SU-DHL-6 (cell line): ENCODE results near the gene ADAM19.

ENCODE experiments used
- H2AFZ ChIP-seq: fragments of 200-600 bp; sonication (generic); 2 replicates; pipeline ENCODE4 v1.6.1; 2014; ENCODE audit warnings: low read depth, mild to moderate bottlenecking, moderate library complexity, mixed read lengths, antibody characterized with exemption, low read length; ENCODE audit not compliant: severe bottlenecking
- H3F3A ChIP-seq: fragments of 200-600 bp; shearing (Covaris generic); 2 replicates; pipeline ENCODE4 v1.6.0; 2016; ENCODE audit warnings: antibody characterized with exemption, mild to moderate bottlenecking; ENCODE audit not compliant: insufficient read depth
- H3K27ac ChIP-seq: fragments of 200-600 bp; sonication (generic); 2 replicates; pipeline ENCODE4 v1.5.1; 2016; ENCODE audit warnings: low read depth, mild to moderate bottlenecking, low read length, moderate library complexity, mixed read lengths
- H3K27me3 ChIP-seq: fragments of 200-600 bp; sonication (generic), shearing (Covaris generic); 2 replicates; pipeline ENCODE4 v1.6.0; 2014; ENCODE audit warnings: mild to moderate bottlenecking, low read length
- H3K36me3 ChIP-seq: fragments of 200-600 bp; sonication (generic); 2 replicates; pipeline ENCODE4 v1.6.1; 2014; ENCODE audit warnings: mild to moderate bottlenecking, low read length, mixed read lengths
- H3K4me2 ChIP-seq: fragments of 300-600, 200-600 bp; shearing (Covaris generic), sonication (generic); 2 replicates; pipeline ENCODE4 v1.6.0; 2014; ENCODE audit warnings: low read length, low read depth, mild to moderate bottlenecking; ENCODE audit not compliant: poor library complexity, severe bottlenecking
- H3K4me3 ChIP-seq: fragments of 200-600 bp; sonication (generic); 2 replicates; pipeline ENCODE4 v1.5.1; 2014; ENCODE audit warnings: antibody characterized with exemption, low read length, mild to moderate bottlenecking, mixed read lengths; ENCODE audit not compliant: insufficient read depth, poor library complexity, severe bottlenecking
- H3K79me2 ChIP-seq: fragments of 200-600 bp; sonication (generic); 2 replicates; pipeline ENCODE4 v1.6.1; 2014; ENCODE audit warnings: mild to moderate bottlenecking, low read length, moderate library complexity; ENCODE audit not compliant: insufficient read depth
- H3K9ac ChIP-seq: fragments of 200-600 bp; sonication (generic); 2 replicates; pipeline ENCODE4 v1.7.0; 2014; ENCODE audit warnings: mild to moderate bottlenecking, low read length
- H3K9me2 ChIP-seq: fragments of 200-600 bp; sonication (generic); replicated peaks from 2 replicates; pipeline ENCODE4 v1.6.1; 2014; ENCODE audit warnings: low read length; ENCODE audit not compliant: insufficient read depth
- H3K9me3 ChIP-seq: fragments of 200-600 bp; sonication (generic); 2 replicates; pipeline ENCODE4 v1.6.1; 2014; ENCODE audit warnings: low read length, mixed read lengths; ENCODE audit not compliant: insufficient read depth
- H4K20me1 ChIP-seq: fragments of 200-600 bp; sonication (generic); 2 replicates; pipeline ENCODE4 v1.6.1; 2014; ENCODE audit warnings: low read depth, mild to moderate bottlenecking, antibody characterized with exemption, low read length, moderate library complexity, mixed read lengths
- EZH2phosphoT487 ChIP-seq: fragments of 200-600 bp; sonication (generic), shearing (Covaris generic); conservative IDR thresholded peaks from 2 replicates; pipeline ENCODE4 v1.6.1; 2018; ENCODE audit warnings: mild to moderate bottlenecking, antibody characterized with exemption, low read length, moderate library complexity, mixed read lengths
- TF ChIP-seq, protein P1 (sequence below): fragments of 200-600 bp; sonication (generic); IDR thresholded peaks from one replicate; pipeline ENCODE4 v1.5.1; 2017; ENCODE audit warnings: antibody characterized with exemption, mild to moderate bottlenecking, low read length, moderate library complexity; ENCODE audit not compliant: insufficient read depth, poor library complexity, severe bottlenecking

ADAM19 gene

DNA sequence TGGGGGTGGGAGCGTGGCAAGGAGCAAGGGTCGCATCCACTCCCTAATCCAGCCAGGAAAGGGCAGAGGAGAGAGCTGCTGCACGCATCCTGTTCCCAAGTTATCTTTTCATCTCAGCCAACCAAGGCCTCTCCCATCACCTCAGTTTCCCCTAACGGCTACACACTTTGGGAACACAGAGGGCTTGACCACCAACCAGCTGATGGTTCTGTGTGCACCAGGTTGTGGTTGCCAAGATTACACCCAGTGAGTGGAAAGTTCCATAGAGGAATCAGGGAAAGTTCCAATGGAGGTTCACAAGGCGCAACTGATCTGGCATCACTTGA, 53.9 kb downstream of the ADAM19 start:
- no peak for TF ChIP-seq EZH2phosphoT487
- TF ChIP-seq, protein P1, sequence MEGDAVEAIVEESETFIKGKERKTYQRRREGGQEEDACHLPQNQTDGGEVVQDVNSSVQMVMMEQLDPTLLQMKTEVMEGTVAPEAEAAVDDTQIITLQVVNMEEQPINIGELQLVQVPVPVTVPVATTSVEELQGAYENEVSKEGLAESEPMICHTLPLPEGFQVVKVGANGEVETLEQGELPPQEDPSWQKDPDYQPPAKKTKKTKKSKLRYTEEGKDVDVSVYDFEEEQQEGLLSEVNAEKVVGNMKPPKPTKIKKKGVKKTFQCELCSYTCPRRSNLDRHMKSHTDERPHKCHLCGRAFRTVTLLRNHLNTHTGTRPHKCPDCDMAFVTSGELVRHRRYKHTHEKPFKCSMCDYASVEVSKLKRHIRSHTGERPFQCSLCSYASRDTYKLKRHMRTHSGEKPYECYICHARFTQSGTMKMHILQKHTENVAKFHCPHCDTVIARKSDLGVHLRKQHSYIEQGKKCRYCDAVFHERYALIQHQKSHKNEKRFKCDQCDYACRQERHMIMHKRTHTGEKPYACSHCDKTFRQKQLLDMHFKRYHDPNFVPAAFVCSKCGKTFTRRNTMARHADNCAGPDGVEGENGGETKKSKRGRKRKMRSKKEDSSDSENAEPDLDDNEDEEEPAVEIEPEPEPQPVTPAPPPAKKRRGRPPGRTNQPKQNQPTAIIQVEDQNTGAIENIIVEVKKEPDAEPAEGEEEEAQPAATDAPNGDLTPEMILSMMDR: no peak
- Histone ChIP-seq H3K27me3 (no peaks in the 10 kb centered on the region), H3K4me3 (no peak overlapping the region), H3K9me2 (no peaks in the 10 kb centered on the region), H3K4me2 (no peak overlapping the region), H3K27ac (no peak overlapping the region), H3K36me3 (no peaks in the 10 kb centered on the region; the same call in 1 of the 2 replicates), H2AFZ (no peak overlapping the region), H3K79me2 (peaks cover 3% of the 10 kb centered on the region; the same call in 1 of the 2 replicates), H3F3A (no peaks in the 10 kb centered on the region), H4K20me1 (no peaks in the 10 kb centered on the region), H3K9me3 (no peaks in the 10 kb centered on the region), H3K9ac (no peak overlapping the region)

- Histone ChIP-seq H3K9ac (no peak overlapping the region), H4K20me1 (no peaks in the 10 kb centered on the region), H3K36me3 (no peaks in the 10 kb centered on the region; the same call in 1 of the 2 replicates), H3K27me3 (no peaks in the 10 kb centered on the region), H3K9me3 (no peaks in the 10 kb centered on the region), H3K27ac (no peak overlapping the region), H3K4me3 (no peak overlapping the region), H2AFZ (no peak overlapping the region), H3K9me2 (no peaks in the 10 kb centered on the region), H3K79me2 (peaks cover 3% of the 10 kb centered on the region; the same call in 1 of the 2 replicates), H3K4me2 (no peak overlapping the region), H3F3A (no peaks in the 10 kb centered on the region)
- TF ChIP-seq EZH2phosphoT487: no peak
- TF ChIP-seq, protein P1: no peak
These were observed 54.5 kb downstream of the ADAM19 start for GRCh38 chr5:157520911-157521703.

DNA sequence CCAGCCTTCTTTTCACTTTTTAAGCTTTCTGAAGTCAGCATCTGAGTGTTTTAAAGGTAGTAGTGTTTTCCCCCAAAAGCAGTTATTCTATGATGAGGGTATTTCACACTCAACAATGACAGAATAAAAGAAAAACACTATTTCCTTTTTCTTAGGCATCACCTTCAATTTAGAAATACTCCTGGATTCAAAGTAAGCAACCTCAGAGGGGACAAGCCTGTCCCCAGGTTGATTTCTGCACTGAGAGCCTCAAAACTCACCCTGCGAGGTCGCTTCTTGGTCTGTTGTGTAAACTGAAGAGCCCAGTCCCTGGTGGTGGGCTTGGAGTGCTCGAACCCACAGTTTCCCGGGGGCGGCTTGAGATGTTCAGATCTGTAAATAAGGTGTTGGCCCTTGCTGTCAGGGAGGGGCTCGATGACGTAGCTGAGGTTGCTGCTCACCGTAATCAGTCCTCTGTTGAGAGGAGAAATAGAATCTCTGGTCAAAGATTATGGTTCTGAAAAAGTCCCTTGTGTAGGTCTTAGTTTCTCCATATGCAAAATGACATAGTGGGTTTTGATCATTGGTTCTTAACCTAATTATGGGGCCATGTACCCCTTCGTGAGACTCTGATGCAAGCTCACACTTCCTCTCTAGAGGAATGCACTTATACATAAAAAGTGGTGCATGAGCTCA, 55.9 kb downstream of the ADAM19 start:
- no peak overlapping the region for H3K9ac ChIP-seq
- H2AFZ ChIP-seq: no peak overlapping the region
- no peaks in the 10 kb centered on the region for H4K20me1 ChIP-seq
- 0 out of 2 replicates have a peak, but pooled peaks cover 3% of the 10 kb centered on the region for H3K79me2 ChIP-seq
- H3K4me3 ChIP-seq: no peak overlapping the region
- TF ChIP-seq, protein P1: no peak
- no peak for TF ChIP-seq EZH2phosphoT487
- H3K9me2 ChIP-seq: no peaks in the 10 kb centered on the region
- no peak overlapping the region for H3K27ac ChIP-seq
- H3K27me3 ChIP-seq: no peaks in the 10 kb centered on the region
- no peaks in the 10 kb centered on the region for H3K9me3 ChIP-seq
- no peaks in the 10 kb centered on the region for H3F3A ChIP-seq
- H3K4me2 ChIP-seq: no peak overlapping the region
- peaks cover 4% of the 10 kb centered on the region; the same call in 1 of the 2 replicates for H3K36me3 ChIP-seq
